Thymus (tissue), 11 donors: ENCODE data around the gene RNF151. TPM values are rescaled to one million over a fixed set of nuclear protein-coding genes. Genes with fewer than 3 reads are reported as not detected.

Experiments used
- DNase-seq, 9 donors: peaks; one replicate each; pipeline ENCODE4 v3.0.0-alpha.2; 2013; ENCODE audit warnings: low spot score in 9 of 9, low read depth in 6 of 9, missing footprints in 1 of 9
- H3K27ac ChIP-seq, 2 donors: one replicate each; pipeline ENCODE4 v1.5.1; 2013; ENCODE audit warnings: control low read depth in 1 of 2, low read depth in 1 of 2, low read length in 1 of 2, mild to moderate bottlenecking in 1 of 2, moderate library complexity in 1 of 2
- H3K27me3 ChIP-seq, 2 donors: one replicate each; pipeline ENCODE4 v1.5.1; 2013; ENCODE audit warnings: low read length in 1 of 2; ENCODE audit not compliant: control insufficient read depth in 2 of 2, insufficient read depth in 1 of 2
- H3K36me3 ChIP-seq, 2 donors: one replicate each; pipeline ENCODE4 v1.5.1; 2013; ENCODE audit warnings: low read length in 1 of 2, mild to moderate bottlenecking in 1 of 2, moderate library complexity in 1 of 2; ENCODE audit not compliant: control insufficient read depth in 2 of 2, insufficient read depth in 2 of 2
- H3K4me1 ChIP-seq, 2 donors: one replicate each; pipeline ENCODE4 v1.5.1; 2013; ENCODE audit warnings: low read length in 2 of 2; ENCODE audit not compliant: control insufficient read depth in 2 of 2, insufficient read depth in 2 of 2
- H3K4me3 ChIP-seq, 2 donors: one replicate each; pipeline ENCODE4 v1.5.1; 2013; ENCODE audit warnings: low read length in 2 of 2, control low read depth in 1 of 2, mild to moderate bottlenecking in 1 of 2
- H3K9me3 ChIP-seq, 2 donors: one replicate each; pipeline ENCODE4 v1.5.1; 2013; ENCODE audit warnings: low read length in 1 of 2, mild to moderate bottlenecking in 1 of 2; ENCODE audit not compliant: control insufficient read depth in 2 of 2, insufficient read depth in 1 of 2
- WGBS: extraction: QIAGEN DNeasy Blood & Tissue Kit; methylation state at CpG from one replicate; pipeline ENCODE4 v1.1.7; 2013; 5-methylcytosine and 5-hydroxymethylcytosine counted together
- polyA plus RNA-seq: library from polyadenylated mRNA; stranded (reverse); fragments of 200-250 nt; gene quantifications from one replicate; pipeline ENCODE4 v1.2.3, GENCODE V29; 2013
- total RNA-seq: library from RNA; stranded (reverse); fragments of 120-200 nt; gene quantifications from one replicate; pipeline ENCODE4 v1.2.4, GENCODE V29; 2013
- donor health status: healthy.

Gene RNF151
- total and polyA plus RNA-seq, 2 donors, result 0.82 TPM; not detected in 1

DNA sequence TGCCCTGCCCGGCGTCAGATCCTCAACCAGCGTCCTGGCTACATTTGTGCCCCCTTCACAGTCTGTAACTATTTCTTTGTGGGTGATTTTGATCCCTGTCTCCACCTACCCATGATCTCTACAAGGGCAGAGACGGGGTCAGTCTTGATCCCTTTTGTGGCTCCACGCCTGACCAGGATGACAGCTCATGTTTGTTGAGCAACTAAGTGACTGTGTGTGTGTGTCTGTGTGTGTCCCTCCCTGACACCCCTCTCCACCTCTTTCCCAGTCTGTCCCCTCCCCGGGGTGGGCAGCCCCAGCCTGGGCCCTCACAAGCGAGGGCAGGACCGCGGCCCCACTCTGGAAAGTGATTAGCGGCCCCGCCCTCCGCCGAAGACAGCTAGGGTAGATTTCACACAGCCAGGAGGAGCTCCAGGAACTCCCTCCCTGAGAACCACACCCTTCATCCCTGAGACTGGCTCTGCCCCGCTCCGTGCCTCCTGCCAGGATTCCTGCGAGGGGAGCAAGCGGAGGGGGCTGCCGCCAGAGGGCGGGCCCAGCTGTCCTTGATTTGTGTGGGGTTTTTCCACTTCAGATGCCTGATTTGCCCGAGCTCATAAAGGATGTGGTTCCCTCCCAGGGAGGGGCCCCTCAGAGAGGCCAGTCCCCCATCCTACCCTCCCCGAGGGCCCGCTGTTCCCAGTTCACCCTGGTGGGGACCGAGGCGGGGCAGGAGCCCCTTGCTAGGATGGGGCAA, 43.2 kb upstream of the RNF151 start:
- H3K27me3 ChIP-seq, result peaks cover 47 to 81% of the 10 kb centered on the region in 2 donors
- 16% methylated on average over 24 of the region's 24 CpGs for WGBS
- no peaks in the 10 kb centered on the region for H3K36me3 ChIP-seq
- no peak overlapping the region for H3K4me3 ChIP-seq
- no peak overlapping the region for H3K27ac ChIP-seq
- DNase-seq, result peak in 2 of 9 donors; percentile 20 to 30
- peaks cover 0 to 8% of the 10 kb centered on the region in 2 donors for H3K9me3 ChIP-seq
- H3K4me1 ChIP-seq, result peaks cover 0 to 5% of the 10 kb centered on the region in 2 donors

- Histone ChIP-seq H3K4me3 (no peak overlapping the region), H3K36me3 (no peaks in the 10 kb centered on the region), H3K27ac (no peak overlapping the region), H3K4me1 (peaks cover 0 to 5% of the 10 kb centered on the region in 2 donors), H3K9me3 (peaks cover 0 to 8% of the 10 kb centered on the region in 2 donors), H3K27me3 (peaks cover 41 to 75% of the 10 kb centered on the region in 2 donors)
- DNase-seq, result no peak
- WGBS, result 86% methylated on average over 5 of the region's 5 CpGs
These were observed 42.6 kb upstream of the RNF151 start for GRCh38 chr16:1924095-1924494.

DNA sequence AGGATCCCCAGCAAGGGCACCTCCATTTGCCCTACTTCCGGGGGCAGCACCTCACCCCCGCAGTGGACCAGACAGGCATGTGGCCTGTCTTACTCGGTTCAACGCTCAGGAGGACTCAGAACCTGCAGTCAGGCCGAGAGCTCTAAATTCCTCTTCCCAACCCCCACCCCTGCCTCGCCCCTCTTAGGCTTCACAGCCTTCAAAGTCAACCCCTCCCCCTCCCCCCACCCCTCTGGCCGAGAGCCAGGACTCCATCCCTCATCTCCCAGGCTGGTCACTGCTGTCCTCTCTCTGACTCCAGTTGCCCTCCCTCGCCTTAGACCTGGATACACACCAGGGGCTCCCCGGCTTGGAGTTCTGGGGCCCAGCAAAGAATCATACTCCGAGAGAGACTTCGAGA, 40.4 kb upstream of the RNF151 start:
- H3K27ac ChIP-seq, result no peak overlapping the region
- peaks cover 0 to 5% of the 10 kb centered on the region in 2 donors for H3K9me3 ChIP-seq
- WGBS, result 78% methylated on average over 11 of the region's 11 CpGs
- no peak for DNase-seq
- H3K36me3 ChIP-seq, result no peaks in the 10 kb centered on the region
- peaks cover 25 to 59% of the 10 kb centered on the region in 2 donors for H3K27me3 ChIP-seq
- H3K4me3 ChIP-seq, result no peak overlapping the region
- H3K4me1 ChIP-seq, result peaks cover 2 to 9% of the 10 kb centered on the region in 2 donors

DNA sequence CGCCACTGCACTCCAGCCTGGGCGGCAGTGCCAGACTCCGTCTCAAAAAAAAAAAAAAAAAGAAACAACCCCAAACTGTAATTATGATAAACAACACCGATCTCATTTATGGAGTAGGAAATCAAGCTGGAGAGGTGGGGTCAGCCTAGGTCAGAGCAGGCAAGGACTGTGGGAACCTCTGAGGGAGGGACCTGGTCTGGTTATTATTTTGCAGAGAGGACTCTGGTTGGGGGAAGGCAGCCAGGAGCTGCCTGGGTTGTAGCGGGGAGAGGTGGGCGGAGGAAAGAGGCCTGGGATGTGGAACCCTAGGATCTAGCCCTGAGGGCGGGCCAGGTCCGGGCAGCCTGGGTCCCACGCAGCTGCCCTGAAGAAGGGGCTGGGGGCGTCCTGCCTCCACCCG, 37.6 kb upstream of the RNF151 start:
- Histone ChIP-seq H3K4me1 (peaks cover 2 to 4% of the 10 kb centered on the region in 2 donors), H3K36me3 (no peaks in the 10 kb centered on the region), H3K27me3 (peaks cover 3 to 45% of the 10 kb centered on the region in 2 donors), H3K9me3 (no peaks in the 10 kb centered on the region), H3K4me3 (peak overlapping the region; percentile 42 to 69), H3K27ac (no peak overlapping the region)
- DNase-seq, result no peak
- 34% methylated on average over 11 of the region's 11 CpGs for WGBS

GRCh38 chr16:1929578-1930337, 36.9 kb upstream of the RNF151 start:
- 11% methylated on average over 70 of the region's 70 CpGs for WGBS
- peak; percentile 38 to 90 (median 81) for DNase-seq
- H3K27me3 ChIP-seq, result peaks cover 2 to 39% of the 10 kb centered on the region in 2 donors
- H3K9me3 ChIP-seq, result no peaks in the 10 kb centered on the region
- peak overlapping the region; percentile 42 to 69 for H3K4me3 ChIP-seq
- peaks cover 2 to 4% of the 10 kb centered on the region in 2 donors for H3K4me1 ChIP-seq
- peak overlapping the region in 1 of 2 donors; percentile 42 for H3K27ac ChIP-seq
- no peaks in the 10 kb centered on the region for H3K36me3 ChIP-seq

DNA sequence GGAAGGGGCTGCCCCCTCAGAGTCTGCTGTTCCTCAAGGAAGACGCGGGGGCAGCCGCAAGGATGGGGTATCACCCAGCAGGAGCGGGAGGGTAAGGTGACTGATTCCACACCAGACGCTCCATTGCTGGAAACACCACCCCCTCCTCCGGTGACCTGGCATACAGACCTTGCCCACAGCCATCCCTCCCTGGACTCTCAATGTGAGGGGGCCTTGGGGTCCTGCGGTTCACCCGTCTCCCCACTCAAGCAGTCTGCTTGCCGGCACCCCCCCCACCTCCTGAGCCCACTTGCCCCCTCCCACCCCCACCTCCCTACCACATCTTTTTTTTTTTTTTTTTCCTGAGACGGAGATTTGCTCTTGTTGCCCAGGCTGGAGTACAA, 36.3 kb upstream of the RNF151 start:
- H3K36me3 ChIP-seq, result no peaks in the 10 kb centered on the region
- no peak overlapping the region for H3K27ac ChIP-seq
- peaks cover 2 to 4% of the 10 kb centered on the region in 2 donors for H3K4me1 ChIP-seq
- no peak for DNase-seq
- H3K9me3 ChIP-seq, result no peaks in the 10 kb centered on the region
- 95% methylated on average over 10 of the region's 10 CpGs for WGBS
- peaks cover 2 to 34% of the 10 kb centered on the region in 2 donors for H3K27me3 ChIP-seq
- H3K4me3 ChIP-seq, result no peak overlapping the region

- Histone ChIP-seq H3K27me3 (peaks cover 2 to 22% of the 10 kb centered on the region in 2 donors), H3K4me1 (peaks cover 2 to 4% of the 10 kb centered on the region in 2 donors), H3K9me3 (no peaks in the 10 kb centered on the region), H3K36me3 (peaks cover 0 to 3% of the 10 kb centered on the region in 2 donors), H3K4me3 (no peak overlapping the region), H3K27ac (no peak overlapping the region)
- DNase-seq, result no peak
- WGBS, result 93% methylated on average over 19 of the region's 19 CpGs
These were observed 34.3 kb upstream of the RNF151 start for GRCh38 chr16:1932050-1933028.

GRCh38 chr16:1933097-1933661, 33.5 kb upstream of the RNF151 start:
- Histone ChIP-seq H3K4me3 (no peak overlapping the region), H3K4me1 (peaks cover 2 to 4% of the 10 kb centered on the region in 2 donors), H3K9me3 (no peaks in the 10 kb centered on the region), H3K27ac (no peak overlapping the region), H3K27me3 (peaks cover 2 to 21% of the 10 kb centered on the region in 2 donors), H3K36me3 (peaks cover 3 to 10% of the 10 kb centered on the region in 2 donors)
- WGBS, result 85% methylated on average over 23 of the region's 23 CpGs
- DNase-seq, result no peak
